ENCODE data around the gene CALHM2. TPM values are rescaled to one million over a fixed set of nuclear protein-coding genes. Genes with fewer than 3 reads are reported as not detected.
A peak's percentile ranks its signal among the peaks of the same experiment; 100 is the strongest.

CALHM2 gene
- total RNA-seq, 1 experiment from 2014 or later: 1.9 TPM

DNA sequence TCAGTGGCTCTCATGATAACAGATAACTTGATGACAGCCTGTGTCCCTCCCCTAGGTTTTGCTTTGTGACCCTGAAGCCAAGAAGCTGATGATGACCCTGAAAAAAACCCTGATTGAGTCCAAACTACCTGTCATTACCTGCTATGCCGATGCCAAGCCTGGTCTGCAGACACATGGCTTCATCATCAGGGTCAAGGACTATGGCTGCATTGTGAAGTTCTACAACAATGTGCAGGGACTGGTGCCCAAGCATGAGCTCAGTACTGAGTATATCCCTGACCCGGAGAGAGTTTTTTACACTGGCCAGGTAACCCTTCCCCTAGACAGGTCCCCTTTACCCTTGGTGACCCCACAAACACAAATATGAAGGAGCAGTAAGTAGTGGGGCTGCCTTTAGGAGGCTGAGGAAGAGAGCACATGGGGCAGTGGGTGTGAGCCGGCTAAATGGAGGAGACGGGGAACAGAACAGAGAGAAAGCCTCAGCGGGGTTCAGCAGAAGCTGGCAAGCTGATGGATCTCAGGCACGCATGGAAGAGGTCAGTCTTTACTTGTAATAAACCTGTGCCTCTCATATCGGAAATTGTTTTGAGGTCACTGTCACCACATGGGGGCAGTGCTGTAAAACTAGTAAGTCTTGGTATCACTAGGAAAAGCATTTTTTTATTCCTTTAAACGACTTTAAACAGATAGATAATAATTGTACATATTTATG lies 35.6 kb downstream of the CALHM2 start:
- no peak overlapping the region for H3K27ac Mint-ChIP-seq
- peak; percentile 41 for DNase-seq (ENCODE audit: low spot score)
- TF ChIP-seq ZNF423 (CRISPR knock-in tag; IDR thresholded peaks at IDR 0.05): no peak
- no peak for TF ChIP-seq TCF7 (CRISPR knock-in tag; IDR thresholded peaks at IDR 0.05; ENCODE audit: low read depth)
- no peak for TF ChIP-seq ZNF121 (CRISPR knock-in tag; IDR thresholded peaks at IDR 0.05)
- no peak for TF ChIP-seq SOX15 (CRISPR knock-in tag; IDR thresholded peaks at IDR 0.05)
- TF ChIP-seq, protein P1, sequence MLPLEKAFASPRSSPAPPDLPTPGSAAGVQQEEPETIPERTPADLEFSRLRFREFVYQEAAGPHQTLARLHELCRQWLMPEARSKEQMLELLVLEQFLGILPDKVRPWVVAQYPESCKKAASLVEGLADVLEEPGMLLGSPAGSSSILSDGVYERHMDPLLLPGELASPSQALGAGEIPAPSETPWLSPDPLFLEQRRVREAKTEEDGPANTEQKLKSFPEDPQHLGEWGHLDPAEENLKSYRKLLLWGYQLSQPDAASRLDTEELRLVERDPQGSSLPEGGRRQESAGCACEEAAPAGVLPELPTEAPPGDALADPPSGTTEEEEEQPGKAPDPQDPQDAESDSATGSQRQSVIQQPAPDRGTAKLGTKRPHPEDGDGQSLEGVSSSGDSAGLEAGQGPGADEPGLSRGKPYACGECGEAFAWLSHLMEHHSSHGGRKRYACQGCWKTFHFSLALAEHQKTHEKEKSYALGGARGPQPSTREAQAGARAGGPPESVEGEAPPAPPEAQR (CRISPR knock-in tag; IDR thresholded peaks at IDR 0.05): no peak
- no peak for TF ChIP-seq TP53 (CRISPR knock-in tag; IDR thresholded peaks at IDR 0.05)
- TF ChIP-seq, protein P2, sequence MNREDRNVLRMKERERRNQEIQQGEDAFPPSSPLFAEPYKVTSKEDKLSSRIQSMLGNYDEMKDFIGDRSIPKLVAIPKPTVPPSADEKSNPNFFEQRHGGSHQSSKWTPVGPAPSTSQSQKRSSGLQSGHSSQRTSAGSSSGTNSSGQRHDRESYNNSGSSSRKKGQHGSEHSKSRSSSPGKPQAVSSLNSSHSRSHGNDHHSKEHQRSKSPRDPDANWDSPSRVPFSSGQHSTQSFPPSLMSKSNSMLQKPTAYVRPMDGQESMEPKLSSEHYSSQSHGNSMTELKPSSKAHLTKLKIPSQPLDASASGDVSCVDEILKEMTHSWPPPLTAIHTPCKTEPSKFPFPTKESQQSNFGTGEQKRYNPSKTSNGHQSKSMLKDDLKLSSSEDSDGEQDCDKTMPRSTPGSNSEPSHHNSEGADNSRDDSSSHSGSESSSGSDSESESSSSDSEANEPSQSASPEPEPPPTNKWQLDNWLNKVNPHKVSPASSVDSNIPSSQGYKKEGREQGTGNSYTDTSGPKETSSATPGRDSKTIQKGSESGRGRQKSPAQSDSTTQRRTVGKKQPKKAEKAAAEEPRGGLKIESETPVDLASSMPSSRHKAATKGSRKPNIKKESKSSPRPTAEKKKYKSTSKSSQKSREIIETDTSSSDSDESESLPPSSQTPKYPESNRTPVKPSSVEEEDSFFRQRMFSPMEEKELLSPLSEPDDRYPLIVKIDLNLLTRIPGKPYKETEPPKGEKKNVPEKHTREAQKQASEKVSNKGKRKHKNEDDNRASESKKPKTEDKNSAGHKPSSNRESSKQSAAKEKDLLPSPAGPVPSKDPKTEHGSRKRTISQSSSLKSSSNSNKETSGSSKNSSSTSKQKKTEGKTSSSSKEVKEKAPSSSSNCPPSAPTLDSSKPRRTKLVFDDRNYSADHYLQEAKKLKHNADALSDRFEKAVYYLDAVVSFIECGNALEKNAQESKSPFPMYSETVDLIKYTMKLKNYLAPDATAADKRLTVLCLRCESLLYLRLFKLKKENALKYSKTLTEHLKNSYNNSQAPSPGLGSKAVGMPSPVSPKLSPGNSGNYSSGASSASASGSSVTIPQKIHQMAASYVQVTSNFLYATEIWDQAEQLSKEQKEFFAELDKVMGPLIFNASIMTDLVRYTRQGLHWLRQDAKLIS (CRISPR knock-in tag; IDR thresholded peaks at IDR 0.05; ENCODE audit: borderline replicate concordance): no peak
- no peak for TF ChIP-seq ATF1 (CRISPR knock-in tag; IDR thresholded peaks at IDR 0.05)
- TF ChIP-seq MYBL2 (CRISPR knock-in tag; IDR thresholded peaks at IDR 0.05): no peak
- TF ChIP-seq, protein P3, sequence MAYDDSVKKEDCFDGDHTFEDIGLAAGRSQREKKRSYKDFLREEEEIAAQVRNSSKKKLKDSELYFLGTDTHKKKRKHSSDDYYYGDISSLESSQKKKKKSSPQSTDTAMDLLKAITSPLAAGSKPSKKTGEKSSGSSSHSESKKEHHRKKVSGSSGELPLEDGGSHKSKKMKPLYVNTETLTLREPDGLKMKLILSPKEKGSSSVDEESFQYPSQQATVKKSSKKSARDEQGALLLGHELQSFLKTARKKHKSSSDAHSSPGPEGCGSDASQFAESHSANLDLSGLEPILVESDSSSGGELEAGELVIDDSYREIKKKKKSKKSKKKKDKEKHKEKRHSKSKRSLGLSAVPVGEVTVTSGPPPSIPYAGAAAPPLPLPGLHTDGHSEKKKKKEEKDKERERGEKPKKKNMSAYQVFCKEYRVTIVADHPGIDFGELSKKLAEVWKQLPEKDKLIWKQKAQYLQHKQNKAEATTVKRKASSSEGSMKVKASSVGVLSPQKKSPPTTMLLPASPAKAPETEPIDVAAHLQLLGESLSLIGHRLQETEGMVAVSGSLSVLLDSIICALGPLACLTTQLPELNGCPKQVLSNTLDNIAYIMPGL (CRISPR knock-in tag; IDR thresholded peaks at IDR 0.05): no peak
- TF ChIP-seq NR1H2 (CRISPR knock-in tag; IDR thresholded peaks at IDR 0.05): no peak
- no peak for TF ChIP-seq JUN (CRISPR knock-in tag; IDR thresholded peaks at IDR 0.05)
- TF ChIP-seq, protein P4, sequence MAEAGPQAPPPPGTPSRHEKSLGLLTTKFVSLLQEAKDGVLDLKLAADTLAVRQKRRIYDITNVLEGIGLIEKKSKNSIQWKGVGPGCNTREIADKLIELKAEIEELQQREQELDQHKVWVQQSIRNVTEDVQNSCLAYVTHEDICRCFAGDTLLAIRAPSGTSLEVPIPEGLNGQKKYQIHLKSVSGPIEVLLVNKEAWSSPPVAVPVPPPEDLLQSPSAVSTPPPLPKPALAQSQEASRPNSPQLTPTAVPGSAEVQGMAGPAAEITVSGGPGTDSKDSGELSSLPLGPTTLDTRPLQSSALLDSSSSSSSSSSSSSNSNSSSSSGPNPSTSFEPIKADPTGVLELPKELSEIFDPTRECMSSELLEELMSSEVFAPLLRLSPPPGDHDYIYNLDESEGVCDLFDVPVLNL (CRISPR knock-in tag; IDR thresholded peaks at IDR 0.05; ENCODE audit: borderline replicate concordance, low read depth): no peak
- no peak for TF ChIP-seq HMGA2 (CRISPR knock-in tag; IDR thresholded peaks at IDR 0.05)
- no peak for TF ChIP-seq ESRRA (CRISPR knock-in tag; IDR thresholded peaks at IDR 0.05; ENCODE audit: borderline replicate concordance)
- peak; percentile 53 for ATAC-seq
- no peaks in the 10 kb centered on the region for H3K4me1 Mint-ChIP-seq
- ChIA-PET POLR2A (no interaction called here), CTCF (interaction anchor here (0.7 to 2.6 kb wide), 10 partner anchors 11 to 150 kb away, joined by 3 to 15 read pairs (median 4); partner anchors contain the start of gene CALHM2)
- peaks cover 89% of the 10 kb centered on the region for H3K36me3 Mint-ChIP-seq
- H3K9me3 Mint-ChIP-seq: no peaks in the 10 kb centered on the region
- H3K4me3 Mint-ChIP-seq: no peak overlapping the region
- no peaks in the 10 kb centered on the region for H3K27me3 Mint-ChIP-seq (ENCODE audit: low read depth)

DNA sequence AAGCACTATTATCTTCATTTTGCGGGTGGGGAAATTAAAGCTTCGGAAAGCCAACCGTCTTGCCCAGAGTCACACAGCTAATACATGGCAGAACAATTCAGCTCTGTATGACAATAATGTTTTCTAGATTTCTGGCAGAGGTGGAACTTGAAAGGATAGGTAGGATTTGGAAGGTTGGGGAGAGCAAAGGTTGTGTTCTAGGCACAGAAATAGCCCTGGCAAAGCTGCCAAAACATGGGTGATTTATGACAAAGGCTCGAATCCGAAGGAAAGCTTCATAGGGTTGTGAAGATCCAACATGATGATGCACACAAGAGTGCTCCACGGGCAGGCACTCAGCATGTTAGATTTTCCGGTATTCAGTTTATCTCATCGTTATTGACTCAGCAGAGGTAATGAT lies 36.6 kb downstream of the CALHM2 start:
- Mint-ChIP-seq H3K4me3 (no peak overlapping the region), H3K4me1 (no peaks in the 10 kb centered on the region), H3K9me3 (no peaks in the 10 kb centered on the region), H3K27me3 (ENCODE audit: low read depth) (no peaks in the 10 kb centered on the region), H3K36me3 (peaks cover 83% of the 10 kb centered on the region), H3K27ac (no peak overlapping the region)
- no peak for DNase-seq (ENCODE audit: low spot score)
- ChIA-PET CTCF (interaction anchor here (1.2 to 2.6 kb wide), 4 partner anchors 10 to 70 kb away, joined by 3 to 15 read pairs (median 4); partner anchors contain the start of gene CALHM2), POLR2A (no interaction called here)
- TF ChIP-seq OVOL2 (CRISPR knock-in tag; IDR thresholded peaks at IDR 0.05; ENCODE audit: borderline replicate concordance) (no peak), HMGA2 (CRISPR knock-in tag; IDR thresholded peaks at IDR 0.05) (no peak)
- TF ChIP-seq, protein P5, sequence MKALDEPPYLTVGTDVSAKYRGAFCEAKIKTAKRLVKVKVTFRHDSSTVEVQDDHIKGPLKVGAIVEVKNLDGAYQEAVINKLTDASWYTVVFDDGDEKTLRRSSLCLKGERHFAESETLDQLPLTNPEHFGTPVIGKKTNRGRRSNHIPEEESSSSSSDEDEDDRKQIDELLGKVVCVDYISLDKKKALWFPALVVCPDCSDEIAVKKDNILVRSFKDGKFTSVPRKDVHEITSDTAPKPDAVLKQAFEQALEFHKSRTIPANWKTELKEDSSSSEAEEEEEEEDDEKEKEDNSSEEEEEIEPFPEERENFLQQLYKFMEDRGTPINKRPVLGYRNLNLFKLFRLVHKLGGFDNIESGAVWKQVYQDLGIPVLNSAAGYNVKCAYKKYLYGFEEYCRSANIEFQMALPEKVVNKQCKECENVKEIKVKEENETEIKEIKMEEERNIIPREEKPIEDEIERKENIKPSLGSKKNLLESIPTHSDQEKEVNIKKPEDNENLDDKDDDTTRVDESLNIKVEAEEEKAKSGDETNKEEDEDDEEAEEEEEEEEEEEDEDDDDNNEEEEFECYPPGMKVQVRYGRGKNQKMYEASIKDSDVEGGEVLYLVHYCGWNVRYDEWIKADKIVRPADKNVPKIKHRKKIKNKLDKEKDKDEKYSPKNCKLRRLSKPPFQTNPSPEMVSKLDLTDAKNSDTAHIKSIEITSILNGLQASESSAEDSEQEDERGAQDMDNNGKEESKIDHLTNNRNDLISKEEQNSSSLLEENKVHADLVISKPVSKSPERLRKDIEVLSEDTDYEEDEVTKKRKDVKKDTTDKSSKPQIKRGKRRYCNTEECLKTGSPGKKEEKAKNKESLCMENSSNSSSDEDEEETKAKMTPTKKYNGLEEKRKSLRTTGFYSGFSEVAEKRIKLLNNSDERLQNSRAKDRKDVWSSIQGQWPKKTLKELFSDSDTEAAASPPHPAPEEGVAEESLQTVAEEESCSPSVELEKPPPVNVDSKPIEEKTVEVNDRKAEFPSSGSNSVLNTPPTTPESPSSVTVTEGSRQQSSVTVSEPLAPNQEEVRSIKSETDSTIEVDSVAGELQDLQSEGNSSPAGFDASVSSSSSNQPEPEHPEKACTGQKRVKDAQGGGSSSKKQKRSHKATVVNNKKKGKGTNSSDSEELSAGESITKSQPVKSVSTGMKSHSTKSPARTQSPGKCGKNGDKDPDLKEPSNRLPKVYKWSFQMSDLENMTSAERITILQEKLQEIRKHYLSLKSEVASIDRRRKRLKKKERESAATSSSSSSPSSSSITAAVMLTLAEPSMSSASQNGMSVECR (CRISPR knock-in tag; IDR thresholded peaks at IDR 0.05; ENCODE audit: borderline replicate concordance): no peak
- ATAC-seq: no peak
